IPS-15b (cell line): ENCODE measurements around the gene FNBP1.
"Not testable (repeated sequence)": the region's sequence is repeated elsewhere in the genome, so short reads cannot be mapped to it uniquely, and the experiment has no call there.

Source experiments
- H3K27me3 ChIP-seq: one replicate; pipeline ENCODE4 v1.6.1; 2013; ENCODE audit warnings: low read length; ENCODE audit not compliant: control insufficient read depth, insufficient read depth
- H3K36me3 ChIP-seq: one replicate; pipeline ENCODE4 v1.6.1; 2013; ENCODE audit warnings: low read length; ENCODE audit not compliant: control insufficient read depth, insufficient read depth
- H3K4me1 ChIP-seq: one replicate; pipeline ENCODE4 v1.6.1; 2013; ENCODE audit warnings: mild to moderate bottlenecking, low read length; ENCODE audit not compliant: control insufficient read depth, insufficient read depth
- H3K4me3 ChIP-seq: one replicate; pipeline ENCODE4 v1.5.1; 2013; ENCODE audit warnings: low read depth, low read length
- H3K9ac ChIP-seq: one replicate; pipeline ENCODE4 v1.6.1; 2013; ENCODE audit warnings: low read depth, mild to moderate bottlenecking, low read length
- H3K9me3 ChIP-seq: one replicate; pipeline ENCODE4 v1.6.1; 2013; ENCODE audit warnings: mild to moderate bottlenecking, low read length; ENCODE audit not compliant: control insufficient read depth, insufficient read depth

The FNBP1 gene

GRCh38 chr9:129937879-129938278 lies 105.1 kb downstream of the FNBP1 start:
- H3K9me3 ChIP-seq, H3K4me3 ChIP-seq, H3K9ac ChIP-seq, H3K27me3 ChIP-seq, H3K36me3 ChIP-seq: not testable (repeated sequence)
- H3K4me1 ChIP-seq, result peaks cover 13% of the 10 kb centered on the region

DNA sequence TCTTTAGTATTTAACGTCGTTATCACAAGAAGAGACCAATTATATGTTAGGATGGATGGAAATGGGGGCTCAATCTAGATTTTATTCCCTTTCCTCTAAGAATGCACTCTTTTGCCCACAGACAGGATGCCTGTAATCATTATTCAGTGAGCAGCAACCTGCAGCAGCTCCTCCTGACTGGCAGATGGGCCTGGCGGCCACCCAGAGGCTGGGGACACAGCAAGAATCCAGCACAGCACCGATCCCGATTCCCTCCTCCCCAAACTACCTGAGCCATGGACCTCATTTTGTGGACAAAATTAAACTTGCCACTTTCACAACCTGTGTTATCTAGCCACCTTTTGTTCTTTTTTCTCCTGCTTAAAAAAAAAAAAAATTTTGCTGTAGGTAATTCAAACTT lies 106.8 kb downstream of the FNBP1 start:
- Histone ChIP-seq H3K9ac (no peak overlapping the region), H3K9me3 (no peaks in the 10 kb centered on the region), H3K4me1 (peaks cover 18% of the 10 kb centered on the region), H3K27me3 (no peaks in the 10 kb centered on the region), H3K36me3 (no peaks in the 10 kb centered on the region), H3K4me3 (no peak overlapping the region)

GRCh38 chr9:129934780-129935179 lies 108.2 kb downstream of the FNBP1 start:
- Histone ChIP-seq H3K9ac (no peak overlapping the region), H3K36me3 (no peaks in the 10 kb centered on the region), H3K27me3 (no peaks in the 10 kb centered on the region), H3K4me3 (no peak overlapping the region), H3K9me3 (no peaks in the 10 kb centered on the region), H3K4me1 (peaks cover 18% of the 10 kb centered on the region)

DNA sequence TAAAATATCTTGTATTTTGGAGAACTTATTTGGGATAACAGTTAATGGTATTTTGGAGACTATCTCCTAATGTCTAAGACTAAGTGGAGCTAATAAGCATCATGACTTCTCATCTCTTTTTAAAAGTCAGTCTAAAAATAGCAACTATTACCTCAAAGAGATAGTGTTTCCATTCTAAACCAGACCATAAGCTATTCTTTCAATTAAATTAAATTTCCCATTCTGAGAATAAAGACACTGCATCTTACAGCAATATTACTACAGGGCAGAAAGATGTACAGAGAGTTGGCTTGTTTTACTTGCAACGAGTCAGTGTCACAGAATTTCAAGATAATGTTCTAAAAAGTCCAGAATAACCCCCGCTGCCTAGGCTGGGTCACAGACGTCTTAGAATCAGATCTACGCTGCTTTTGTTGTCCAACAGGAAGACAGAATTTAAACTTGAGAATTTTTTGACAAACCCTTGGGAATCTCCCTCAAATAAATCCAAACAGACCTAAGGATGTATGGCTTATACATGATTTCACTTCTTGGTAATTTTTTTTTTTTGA lies 108.9 kb downstream of the FNBP1 start:
- Histone ChIP-seq H3K4me1 (peaks cover 13% of the 10 kb centered on the region), H3K27me3 (no peaks in the 10 kb centered on the region), H3K9me3 (no peaks in the 10 kb centered on the region), H3K36me3 (no peaks in the 10 kb centered on the region), H3K9ac (no peak overlapping the region), H3K4me3 (no peak overlapping the region)

GRCh38 chr9:129933185-129934040 lies 109.6 kb downstream of the FNBP1 start:
- H3K27me3 ChIP-seq, result no peaks in the 10 kb centered on the region
- H3K9ac ChIP-seq, result no peak overlapping the region
- peaks cover 9% of the 10 kb centered on the region for H3K4me1 ChIP-seq
- H3K4me3 ChIP-seq, result no peak overlapping the region
- no peaks in the 10 kb centered on the region for H3K9me3 ChIP-seq
- no peaks in the 10 kb centered on the region for H3K36me3 ChIP-seq

GRCh38 chr9:129932303-129933151 lies 110.5 kb downstream of the FNBP1 start:
- H3K9me3 ChIP-seq, result no peaks in the 10 kb centered on the region
- peaks cover 9% of the 10 kb centered on the region for H3K4me1 ChIP-seq
- no peak overlapping the region for H3K9ac ChIP-seq
- H3K36me3 ChIP-seq, result no peaks in the 10 kb centered on the region
- no peaks in the 10 kb centered on the region for H3K27me3 ChIP-seq
- H3K4me3 ChIP-seq, result no peak overlapping the region

GRCh38 chr9:129930743-129931142 lies 112.2 kb downstream of the FNBP1 start:
- Histone ChIP-seq H3K9me3 (no peaks in the 10 kb centered on the region), H3K9ac (no peak overlapping the region), H3K27me3 (no peaks in the 10 kb centered on the region), H3K36me3 (no peaks in the 10 kb centered on the region), H3K4me3 (no peak overlapping the region), H3K4me1 (peaks cover 9% of the 10 kb centered on the region)

- Histone ChIP-seq H3K4me1 (peaks cover 9% of the 10 kb centered on the region), H3K9ac (no peak overlapping the region), H3K4me3 (no peak overlapping the region), H3K36me3 (no peaks in the 10 kb centered on the region), H3K9me3 (no peaks in the 10 kb centered on the region), H3K27me3 (no peaks in the 10 kb centered on the region)
Observed at GRCh38 chr9:129929496-129930125, 113.4 kb downstream of the FNBP1 start.

- H3K4me3 ChIP-seq, result no peak overlapping the region
- H3K9ac ChIP-seq, result no peak overlapping the region
- H3K9me3 ChIP-seq, result no peaks in the 10 kb centered on the region
- no peaks in the 10 kb centered on the region for H3K36me3 ChIP-seq
- H3K4me1 ChIP-seq, result no peaks in the 10 kb centered on the region
- no peaks in the 10 kb centered on the region for H3K27me3 ChIP-seq
Observed at GRCh38 chr9:129923589-129923988, 119.4 kb downstream of the FNBP1 start.

DNA sequence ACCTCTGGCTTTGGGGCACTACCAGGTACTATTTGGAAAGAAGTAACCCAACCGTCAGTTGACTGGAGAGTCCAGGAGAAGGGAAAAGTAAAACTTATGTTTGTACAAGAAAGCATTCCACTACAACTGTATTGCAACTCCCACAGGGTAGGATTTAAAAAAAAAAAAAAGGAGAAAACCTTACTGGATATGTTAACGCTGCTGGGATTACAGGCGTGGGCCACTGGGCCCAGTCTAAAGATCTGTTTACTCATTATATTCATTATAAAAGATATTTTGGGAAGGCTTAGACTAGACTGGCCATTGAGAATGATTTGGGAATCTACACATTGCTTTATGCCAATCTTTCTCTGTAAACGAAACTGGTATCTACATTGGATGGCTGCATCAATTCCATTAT lies 121.1 kb downstream of the FNBP1 start:
- H3K9ac ChIP-seq, result no peak overlapping the region
- no peaks in the 10 kb centered on the region for H3K4me1 ChIP-seq
- no peaks in the 10 kb centered on the region for H3K27me3 ChIP-seq
- H3K9me3 ChIP-seq, result no peaks in the 10 kb centered on the region
- no peak overlapping the region for H3K4me3 ChIP-seq
- no peaks in the 10 kb centered on the region for H3K36me3 ChIP-seq

DNA sequence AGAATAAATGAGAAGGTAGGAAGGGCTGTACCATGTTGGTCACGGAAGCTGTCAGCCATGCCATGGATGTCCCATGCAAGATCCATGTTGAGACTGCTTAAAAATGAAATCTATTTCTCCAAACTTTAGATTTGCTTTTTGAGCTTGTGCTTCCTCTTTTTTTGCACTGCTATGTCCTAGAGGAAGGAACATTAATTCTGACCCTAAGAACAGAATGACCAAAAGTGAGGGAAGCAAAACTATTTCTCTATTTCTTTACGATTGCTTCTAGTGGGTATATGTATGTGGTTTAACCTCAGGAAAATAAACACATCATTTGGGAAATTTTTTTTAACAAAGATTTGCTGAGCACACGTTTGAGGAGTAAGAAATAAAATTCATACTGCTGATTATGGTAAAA lies 123.1 kb downstream of the FNBP1 start:
- Histone ChIP-seq H3K36me3 (no peaks in the 10 kb centered on the region), H3K27me3 (no peaks in the 10 kb centered on the region), H3K4me3 (no peak overlapping the region), H3K4me1 (no peaks in the 10 kb centered on the region), H3K9ac (no peak overlapping the region), H3K9me3 (no peaks in the 10 kb centered on the region)
